H9 (cell line): Measurements from ENCODE around the gene BTBD19. TPM values are rescaled to one million over a fixed set of nuclear protein-coding genes. Genes with fewer than 3 reads are reported as not detected.
"Not testable (repeated sequence)": the region's sequence is repeated elsewhere in the genome, so short reads cannot be mapped to it uniquely, and the experiment has no call there.

Experiments
- DNase-seq: peaks from one replicate; pipeline ENCODE4 v3.0.0-alpha.2; 2017
- H2AFZ ChIP-seq: one replicate; pipeline ENCODE4 v1.6.1; 2013; ENCODE audit warnings: mild to moderate bottlenecking, low read length, control low read depth, moderate library complexity
- H2AK5ac ChIP-seq: 2 replicates; pipeline ENCODE4 v1.6.1; 2013; ENCODE audit warnings: low read length, control low read depth, mixed read lengths; ENCODE audit not compliant: insufficient read length
- H2BK120ac ChIP-seq: one replicate; pipeline ENCODE4 v1.6.1; 2013; ENCODE audit warnings: low read depth, mild to moderate bottlenecking, low read length, control low read depth, inconsistent platforms; ENCODE audit not compliant: poor library complexity, severe bottlenecking
- H2BK12ac ChIP-seq: 2 replicates; pipeline ENCODE4 v1.6.1; 2013; ENCODE audit warnings: low read length, control low read depth, mixed read lengths, low read depth; ENCODE audit not compliant: insufficient read length
- H2BK15ac ChIP-seq: 2 replicates; pipeline ENCODE4 v1.6.1; 2013; ENCODE audit warnings: low read depth, low read length, control low read depth
- H2BK20ac ChIP-seq: one replicate; pipeline ENCODE4 v1.6.1; 2013; ENCODE audit warnings: low read depth, mild to moderate bottlenecking, low read length, control low read depth, inconsistent platforms; ENCODE audit not compliant: poor library complexity, severe bottlenecking
- H2BK5ac ChIP-seq: 2 replicates; pipeline ENCODE4 v1.6.1; 2013; ENCODE audit warnings: low read length, control low read depth, mixed read lengths; ENCODE audit not compliant: insufficient read length
- H3K14ac ChIP-seq: 2 replicates; pipeline ENCODE4 v1.6.1; 2013; ENCODE audit warnings: low read length, control low read depth; ENCODE audit not compliant: insufficient read depth
- H3K18ac ChIP-seq: 2 replicates; pipeline ENCODE4 v1.6.1; 2013; ENCODE audit warnings: low read depth, mild to moderate bottlenecking, mixed read lengths, low read length, control low read depth; ENCODE audit not compliant: insufficient read length
- H3K23ac ChIP-seq: 2 replicates; pipeline ENCODE4 v1.6.1; 2013; ENCODE audit warnings: low read length, control low read depth, mixed read lengths, low read depth; ENCODE audit not compliant: insufficient read length
- H3K23me2 ChIP-seq: 2 replicates; pipeline ENCODE4 v1.6.1; 2013; ENCODE audit warnings: low read depth, mild to moderate bottlenecking, mixed read lengths, low read length, control low read depth; ENCODE audit not compliant: insufficient read length, poor library complexity, severe bottlenecking
- H3K27ac ChIP-seq: 2 replicates; pipeline ENCODE4 v1.5.1; 2013; ENCODE audit warnings: low read length, control low read depth, mixed read lengths, low read depth; ENCODE audit not compliant: insufficient read length
- H3K27me3 ChIP-seq: 2 replicates; pipeline ENCODE4 v1.6.1; 2013; ENCODE audit warnings: low read length, control low read depth, inconsistent platforms; ENCODE audit not compliant: insufficient read depth
- H3K4ac ChIP-seq: 2 replicates; pipeline ENCODE4 v1.6.1; 2013; ENCODE audit warnings: low read depth, mild to moderate bottlenecking, control low read depth, inconsistent platforms, low read length, moderate library complexity
- H3K4me1 ChIP-seq: 2 replicates; pipeline ENCODE4 v1.6.1; 2013; ENCODE audit warnings: low read length, control low read depth, inconsistent platforms; ENCODE audit not compliant: insufficient read depth
- H3K4me2 ChIP-seq: 2 replicates; pipeline ENCODE4 v1.6.1; 2013; ENCODE audit warnings: low read length, control low read depth, mixed read lengths; ENCODE audit not compliant: insufficient read length, insufficient read depth
- H3K56ac ChIP-seq: 2 replicates; pipeline ENCODE4 v1.6.1; 2013; ENCODE audit warnings: low read depth, mild to moderate bottlenecking, mixed read lengths, low read length, control low read depth; ENCODE audit not compliant: insufficient read length
- H3K79me1 ChIP-seq: 2 replicates; pipeline ENCODE4 v1.6.1; 2013; ENCODE audit warnings: low read depth, mild to moderate bottlenecking, moderate library complexity, low read length, control low read depth, inconsistent platforms; ENCODE audit not compliant: insufficient read depth, poor library complexity, severe bottlenecking
- H3K79me2 ChIP-seq: 2 replicates; pipeline ENCODE4 v1.6.1; 2013; ENCODE audit warnings: low read length, control low read depth, inconsistent platforms; ENCODE audit not compliant: insufficient read depth
- H3K9ac ChIP-seq: 2 replicates; pipeline ENCODE4 v1.6.1; 2013; ENCODE audit warnings: low read length, control low read depth, mixed read lengths; ENCODE audit not compliant: insufficient read length; ENCODE audit errors: extremely low read depth
- H3K9me3 ChIP-seq: one replicate; pipeline ENCODE4 v1.6.1; 2013; ENCODE audit warnings: low read depth, low read length, inconsistent platforms; ENCODE audit not compliant: control insufficient read depth
- H3T11ph ChIP-seq: one replicate; pipeline ENCODE4 v1.6.1; 2013; ENCODE audit warnings: mild to moderate bottlenecking, low read length, control low read depth, inconsistent platforms
- H4K20me1 ChIP-seq: one replicate; pipeline ENCODE4 v1.6.1; 2013; ENCODE audit not compliant: control insufficient read depth, insufficient read length, insufficient read depth
- H4K5ac ChIP-seq: 2 replicates; pipeline ENCODE4 v1.6.1; 2013; ENCODE audit warnings: low read depth, mild to moderate bottlenecking, mixed read lengths, low read length, control low read depth; ENCODE audit not compliant: insufficient read length
- H4K8ac ChIP-seq: replicated peaks from 2 replicates; pipeline ENCODE4 v1.6.1; 2013; ENCODE audit warnings: low read length, control low read depth, mixed read lengths, low read depth; ENCODE audit not compliant: insufficient read length
- H4K91ac ChIP-seq: 2 replicates; pipeline ENCODE4 v1.6.1; 2013; ENCODE audit warnings: low read depth, mild to moderate bottlenecking, moderate library complexity, mixed read lengths, low read length, control low read depth; ENCODE audit not compliant: insufficient read length
- H3K27ac Mint-ChIP-seq, 3 experiments: 2 replicates in 2 of 3; 3 replicates in 1 of 3; pipeline ENCODE4 v1.8.0; 2020 to 2021; ENCODE audit warnings: mixed read lengths in 3 of 3, mild to moderate bottlenecking in 1 of 3, moderate library complexity in 1 of 3
- H3K27me3 Mint-ChIP-seq: 2 replicates; pipeline ENCODE4 v1.8.0; 2021; ENCODE audit warnings: low read depth, mild to moderate bottlenecking, moderate library complexity, mixed read lengths
- H3K36me3 Mint-ChIP-seq, 3 experiments: 2 replicates in 2 of 3; 3 replicates in 1 of 3; pipeline ENCODE4 v1.8.0; 2020 to 2021; ENCODE audit warnings: low read depth in 3 of 3, mixed read lengths in 3 of 3; ENCODE audit not compliant: insufficient read depth in 1 of 3
- H3K4me1 Mint-ChIP-seq, 2 experiments: 2 replicates each; pipeline ENCODE4 v1.8.0; 2020; ENCODE audit warnings: mixed read lengths in 2 of 2
- H3K4me3 Mint-ChIP-seq, 2 experiments: 2 replicates in 1 of 2; 3 replicates in 1 of 2; pipeline ENCODE4 v1.8.0; 2020 to 2021; ENCODE audit warnings: mild to moderate bottlenecking in 2 of 2, mixed read lengths in 2 of 2, moderate library complexity in 1 of 2
- H3K9me3 Mint-ChIP-seq, 2 experiments: 2 replicates in 1 of 2; 3 replicates in 1 of 2; pipeline ENCODE4 v1.8.0; 2020; ENCODE audit warnings: mild to moderate bottlenecking in 2 of 2, mixed read lengths in 2 of 2, moderate library complexity in 1 of 2
- CTCF ChIP-seq: fragments of 200-600 bp; sonication (generic); conservative IDR thresholded peaks from 3 replicates; pipeline ENCODE4 v1.8.0; 2021; ENCODE audit warnings: antibody characterized with exemption, mild to moderate bottlenecking
- WGBS: extraction: QIAGEN DNeasy Blood & Tissue Kit; methylation state at CpG from one replicate; pipeline ENCODE4 v1.1.7; 2013; ENCODE audit warnings: missing lambda C conversion rate, low lambda C conversion rate, mixed read lengths; ENCODE audit not compliant: insufficient read length; ENCODE audit errors: extremely low coverage; 5-methylcytosine and 5-hydroxymethylcytosine counted together
- total RNA-seq: library from RNA; stranded (reverse); gene quantifications from 2 replicates; pipeline ENCODE4 v1.2.1, GENCODE V29; 2021

The BTBD19 gene
- total RNA-seq, 1 experiment from 2014 or later, result 1.9 TPM

GRCh38 chr1:44822981-44823451 is 14.7 kb downstream of the BTBD19 start:
- no peak overlapping the region for H2AK5ac ChIP-seq
- H3K27ac ChIP-seq, result no peak overlapping the region
- H3K27me3 ChIP-seq, result no peaks in the 10 kb centered on the region
- no peaks in the 10 kb centered on the region for H3K9me3 ChIP-seq
- H3K4me2 ChIP-seq, result no peak overlapping the region
- no peak overlapping the region for H3K27ac Mint-ChIP-seq
- no peak overlapping the region for H4K91ac ChIP-seq
- no peaks in the 10 kb centered on the region for H4K20me1 ChIP-seq
- no peak overlapping the region for H3K4me3 Mint-ChIP-seq
- H3K36me3 Mint-ChIP-seq, result no peaks in the 10 kb centered on the region
- no peak overlapping the region for H3K4ac ChIP-seq
- H4K5ac ChIP-seq, result no peak overlapping the region
- no peaks in the 10 kb centered on the region for H3K4me1 ChIP-seq
- H2BK15ac ChIP-seq, result no peak overlapping the region
- no peaks in the 10 kb centered on the region for H3K79me1 ChIP-seq
- no peak for TF ChIP-seq CTCF
- H3K4me1 Mint-ChIP-seq, result peaks cover 20 to 23% of the 10 kb centered on the region in 2 experiments
- H3K27me3 Mint-ChIP-seq, result no peaks in the 10 kb centered on the region; the same call in 1 of the 2 replicates
- H2BK5ac ChIP-seq, result no peak overlapping the region
- no peak overlapping the region for H2AFZ ChIP-seq
- no peak overlapping the region for H3K23ac ChIP-seq
- H2BK120ac ChIP-seq, result no peak overlapping the region
- no peaks in the 10 kb centered on the region for H3K79me2 ChIP-seq
- no peak overlapping the region for H3T11ph ChIP-seq
- H2BK20ac ChIP-seq, result no peak overlapping the region
- no peak overlapping the region for H3K56ac ChIP-seq
- H3K14ac ChIP-seq, result no peak overlapping the region
- WGBS, result no CpG with 5 or more reads among the region's 15 CpGs
- H3K9me3 Mint-ChIP-seq, result no peaks in the 10 kb centered on the region; a peak in 1 of 5 replicates
- no peak overlapping the region for H2BK12ac ChIP-seq
- no peak overlapping the region for H3K9ac ChIP-seq
- H3K23me2 ChIP-seq, result peaks cover 8% of the 10 kb centered on the region
- no peak overlapping the region for H3K18ac ChIP-seq
- no peak overlapping the region for H4K8ac ChIP-seq
- no peak for DNase-seq

- not testable (repeated sequence) for H3K27me3 ChIP-seq, H3K23ac ChIP-seq, H3T11ph ChIP-seq, H3K56ac ChIP-seq, H2AFZ ChIP-seq, H4K8ac ChIP-seq, H3K27me3 Mint-ChIP-seq, H2AK5ac ChIP-seq, H3K14ac ChIP-seq, DNase-seq, H3K18ac ChIP-seq, H3K79me2 ChIP-seq, H3K4ac ChIP-seq, H3K4me1 ChIP-seq, H2BK12ac ChIP-seq, H3K36me3 Mint-ChIP-seq, H3K4me3 Mint-ChIP-seq, H3K79me1 ChIP-seq, H3K27ac ChIP-seq, H3K9ac ChIP-seq, H3K27ac Mint-ChIP-seq, H4K20me1 ChIP-seq, H2BK20ac ChIP-seq, H4K5ac ChIP-seq, H3K9me3 Mint-ChIP-seq, H2BK120ac ChIP-seq, H3K4me2 ChIP-seq, H3K23me2 ChIP-seq, H2BK5ac ChIP-seq, H2BK15ac ChIP-seq, H4K91ac ChIP-seq, H3K9me3 ChIP-seq
- WGBS, result no CpG with 5 or more reads among the region's 6 CpGs
- peaks cover 16 to 20% of the 10 kb centered on the region in 2 experiments for H3K4me1 Mint-ChIP-seq
Observed at GRCh38 chr1:44824392-44824791, 16.1 kb downstream of the BTBD19 start.
